Large intestine (tissue), 12 donors: ENCODE results near the gene IQCK. TPM values are rescaled to one million over a fixed set of nuclear protein-coding genes. Genes with fewer than 3 reads are reported as not detected.
"Not testable (repeated sequence)": the region's sequence is repeated elsewhere in the genome, so short reads cannot be mapped to it uniquely, and the experiment has no call there.

Source experiments
- DNase-seq, 2 donors: peaks; one replicate each; pipeline versions ENCODE4 v3.0.0 to v3.0.0-alpha.2; 2013
- H3K27ac ChIP-seq: one replicate; pipeline ENCODE4 v1.5.1; 2013; ENCODE audit warnings: low read length
- H3K27me3 ChIP-seq: 2 replicates; pipeline ENCODE4 v1.6.1; 2013; ENCODE audit warnings: low read length; ENCODE audit not compliant: control insufficient read depth, insufficient read depth
- H3K36me3 ChIP-seq: 2 replicates; pipeline ENCODE4 v1.6.1; 2013; ENCODE audit warnings: low read length; ENCODE audit not compliant: control insufficient read depth, insufficient read depth
- H3K4me1 ChIP-seq: one replicate; pipeline ENCODE4 v1.6.1; 2013; ENCODE audit warnings: low read length; ENCODE audit not compliant: control insufficient read depth, insufficient read depth
- H3K4me3 ChIP-seq: one replicate; pipeline ENCODE4 v1.5.1; 2013; ENCODE audit warnings: low read length
- H3K9me3 ChIP-seq: one replicate; pipeline ENCODE4 v1.6.1; 2013; ENCODE audit warnings: mild to moderate bottlenecking, low read depth, low read length, moderate library complexity; ENCODE audit not compliant: control insufficient read depth
- WGBS: methylation state at CpG from one replicate; pipeline ENCODE4 v1.1.5; 2013; ENCODE audit warnings: low lambda C conversion rate; ENCODE audit not compliant: insufficient coverage; 5-methylcytosine and 5-hydroxymethylcytosine counted together
- long read RNA-seq, 11 donors: transcript quantifications; one replicate each; lab custom pipeline, GENCODE V29; 2026
- polyA plus RNA-seq: library from polyadenylated mRNA; unstranded; fragments of 120-200 nt; gene quantifications from one replicate; pipeline ENCODE4 v1.2.1, GENCODE V29; 2013

IQCK gene
- polyA plus RNA-seq = 14.0 TPM
- long read RNA-seq, donor 1 = 0 reads
- long read RNA-seq, donor 2, partial matches to known transcripts = 59 of 61 reads
- long read RNA-seq, donor 2, other reads (novel, unspliced or antisense) = 0 of 61 reads
- long read RNA-seq, donor 3 = 0 reads
- long read RNA-seq, donor 4 = 0 reads
- long read RNA-seq, donor 5, partial matches to known transcripts = 0 of 1 reads
- long read RNA-seq, donor 5, other reads (novel, unspliced or antisense) = 0 of 1 reads
- long read RNA-seq, donor 6, partial matches to known transcripts = 41 of 42 reads
- long read RNA-seq, donor 6, other reads (novel, unspliced or antisense) = 0 of 42 reads
- long read RNA-seq, donor 7, partial matches to known transcripts = 0 of 2 reads
- long read RNA-seq, donor 7, other reads (novel, unspliced or antisense) = 0 of 2 reads
- long read RNA-seq, donor 8 = 0 reads
- long read RNA-seq, donor 9, partial matches to known transcripts = 0 of 4 reads
- long read RNA-seq, donor 9, other reads (novel, unspliced or antisense) = 0 of 4 reads
- long read RNA-seq, donor 10, partial matches to known transcripts = 22 of 60 reads
- long read RNA-seq, donor 10, other reads (novel, unspliced or antisense) = 35 of 60 reads
- long read RNA-seq, donor 11, partial matches to known transcripts = 0 of 1 reads
- long read RNA-seq, donor 11, other reads (novel, unspliced or antisense) = 0 of 1 reads

GRCh38 chr16:19717741-19718623 is at the start of gene IQCK, which contains the start of gene KNOP1:
TSS of gene IQCK (plus strand) at chr16:19718271. CDS start at chr16:19718307, 36 bp downstream.
TSS of gene KNOP1 (minus strand) at chr16:19718227. CDS start at chr16:19715035, 3,192 bp downstream.
- no peaks in the 10 kb centered on the region for H3K27me3 ChIP-seq
- WGBS = no CpG with 5 or more reads among the region's 88 CpGs
- H3K27ac ChIP-seq = peak within 1 kb of the TSS; percentile 46
- H3K4me1 ChIP-seq = peaks cover 11% of the 10 kb centered on the region
- H3K36me3 ChIP-seq = peaks cover 17% of the 10 kb centered on the region
- peak within 1 kb of the TSS; percentile 75 for H3K4me3 ChIP-seq
- H3K9me3 ChIP-seq = no peaks in the 10 kb centered on the region
- DNase-seq = peak; percentile 90

- no peaks in the 10 kb centered on the region for H3K9me3 ChIP-seq
- no peak overlapping the region for H3K27ac ChIP-seq
- H3K4me3 ChIP-seq = no peak overlapping the region
- no peak for DNase-seq
- no CpG with 5 or more reads among the region's 4 CpGs for WGBS
- no peaks in the 10 kb centered on the region for H3K27me3 ChIP-seq
- H3K4me1 ChIP-seq = no peaks in the 10 kb centered on the region
- peaks cover 56% of the 10 kb centered on the region for H3K36me3 ChIP-seq
Measured at GRCh38 chr16:19672378-19672777, 45.7 kb upstream of the IQCK start.

GRCh38 chr16:19674485-19674884 is 43.6 kb upstream of the IQCK start:
- peaks cover 49% of the 10 kb centered on the region for H3K36me3 ChIP-seq
- no peaks in the 10 kb centered on the region for H3K27me3 ChIP-seq
- DNase-seq = no peak
- no peak overlapping the region for H3K27ac ChIP-seq
- no peaks in the 10 kb centered on the region for H3K9me3 ChIP-seq
- 100% methylated on average over 2 of the region's 5 CpGs for WGBS
- H3K4me3 ChIP-seq = no peak overlapping the region
- no peaks in the 10 kb centered on the region for H3K4me1 ChIP-seq

- H3K36me3 ChIP-seq = peaks cover 50% of the 10 kb centered on the region
- no peak overlapping the region for H3K27ac ChIP-seq
- no peak for DNase-seq
Measured at GRCh38 chr16:19677402-19677801, 40.7 kb upstream of the IQCK start.

GRCh38 chr16:19678804-19679203 is 39.3 kb upstream of the IQCK start:
- Histone ChIP-seq H3K36me3 (peaks cover 56% of the 10 kb centered on the region), H3K27me3 (no peaks in the 10 kb centered on the region), H3K4me1 (no peaks in the 10 kb centered on the region), H3K9me3 (no peaks in the 10 kb centered on the region), H3K4me3 (no peak overlapping the region), H3K27ac (no peak overlapping the region)
- DNase-seq = no peak
- WGBS = 80% methylated on average over 1 of the region's 7 CpGs

More at GRCh38 chr16:19677402-19677801, 40.7 kb upstream of the IQCK start:
- no peaks in the 10 kb centered on the region for H3K4me1 ChIP-seq
- no peaks in the 10 kb centered on the region for H3K27me3 ChIP-seq
- no peaks in the 10 kb centered on the region for H3K9me3 ChIP-seq
- no CpG with 5 or more reads among the region's 7 CpGs for WGBS
- no peak overlapping the region for H3K4me3 ChIP-seq

GRCh38 chr16:19679281-19679680 is 38.8 kb upstream of the IQCK start:
- DNase-seq, H3K9me3 ChIP-seq, H3K4me3 ChIP-seq, H3K27me3 ChIP-seq, H3K27ac ChIP-seq, H3K4me1 ChIP-seq: not testable (repeated sequence)
- 94% methylated on average over 3 of the region's 6 CpGs for WGBS
- H3K36me3 ChIP-seq = peaks cover 59% of the 10 kb centered on the region

- H3K4me1 ChIP-seq = no peaks in the 10 kb centered on the region
- no CpG with 5 or more reads among the region's 6 CpGs for WGBS
- no peak overlapping the region for H3K27ac ChIP-seq
- H3K9me3 ChIP-seq = peaks cover 3% of the 10 kb centered on the region
- peaks cover 68% of the 10 kb centered on the region for H3K36me3 ChIP-seq
- no peak overlapping the region for H3K4me3 ChIP-seq
- H3K27me3 ChIP-seq = no peaks in the 10 kb centered on the region
- DNase-seq = no peak
Measured at GRCh38 chr16:19680881-19681340, 37.2 kb upstream of the IQCK start.

GRCh38 chr16:19681637-19682036 is 36.4 kb upstream of the IQCK start:
- Histone ChIP-seq H3K4me1 (no peaks in the 10 kb centered on the region), H3K27me3 (no peaks in the 10 kb centered on the region), H3K27ac (no peak overlapping the region), H3K9me3 (peaks cover 3% of the 10 kb centered on the region), H3K36me3 (peaks cover 69% of the 10 kb centered on the region), H3K4me3 (no peak overlapping the region)
- DNase-seq = no peak
- WGBS = no CpG with 5 or more reads among the region's 12 CpGs

GRCh38 chr16:19683453-19684236 is 34.4 kb upstream of the IQCK start:
- Histone ChIP-seq H3K27me3 (no peaks in the 10 kb centered on the region), H3K4me3 (no peak overlapping the region), H3K27ac (no peak overlapping the region), H3K9me3 (peaks cover 3% of the 10 kb centered on the region), H3K4me1 (no peaks in the 10 kb centered on the region), H3K36me3 (peaks cover 73% of the 10 kb centered on the region)
- WGBS = 90% methylated on average over 2 of the region's 6 CpGs
- DNase-seq = no peak
